Ovary (tissue), 3 donors: Measurements from ENCODE around the gene RBM20.

Experiments
- POLR2A ChIP-seq: fragments of 450-650 bp; IDR thresholded peaks from one replicate; pipeline ENCODE4 v1.6.1; 2017; ENCODE audit warnings: antibody characterized with exemption, mild to moderate bottlenecking, moderate library complexity
- TF ChIP-seq, protein P1 (sequence below), 3 donors: fragments of 450-650 bp in 2 of 3; fragments of 200-600 bp in 1 of 3; IDR thresholded peaks; one replicate each; pipeline versions ENCODE4 v1.5.1 to v1.8.0; 2016 to 2022; ENCODE audit warnings: antibody characterized with exemption in 3 of 3, mild to moderate bottlenecking in 1 of 3
- donor health status: DM: no; HTN: no; CAD: no.

DNA sequence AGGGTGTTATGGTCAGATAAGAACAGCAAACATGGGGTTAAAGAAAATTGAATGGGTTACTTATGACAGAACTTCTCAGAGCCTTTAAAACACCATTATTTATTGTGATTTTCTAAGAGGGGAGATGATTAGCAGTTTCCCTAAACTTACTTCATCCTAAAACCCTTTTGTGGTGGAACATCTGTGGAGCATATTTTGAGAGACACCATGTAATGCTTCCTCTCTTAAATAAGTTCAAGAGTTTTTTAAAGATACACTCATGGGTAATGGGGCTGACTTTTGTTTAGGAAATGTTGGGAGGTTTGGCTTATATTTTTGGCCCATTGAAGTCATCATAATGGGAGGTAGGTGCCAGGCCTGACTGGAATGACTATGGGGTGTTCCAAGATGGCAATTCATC, 219.2 kb downstream of the RBM20 start:
- TF ChIP-seq, protein P1, sequence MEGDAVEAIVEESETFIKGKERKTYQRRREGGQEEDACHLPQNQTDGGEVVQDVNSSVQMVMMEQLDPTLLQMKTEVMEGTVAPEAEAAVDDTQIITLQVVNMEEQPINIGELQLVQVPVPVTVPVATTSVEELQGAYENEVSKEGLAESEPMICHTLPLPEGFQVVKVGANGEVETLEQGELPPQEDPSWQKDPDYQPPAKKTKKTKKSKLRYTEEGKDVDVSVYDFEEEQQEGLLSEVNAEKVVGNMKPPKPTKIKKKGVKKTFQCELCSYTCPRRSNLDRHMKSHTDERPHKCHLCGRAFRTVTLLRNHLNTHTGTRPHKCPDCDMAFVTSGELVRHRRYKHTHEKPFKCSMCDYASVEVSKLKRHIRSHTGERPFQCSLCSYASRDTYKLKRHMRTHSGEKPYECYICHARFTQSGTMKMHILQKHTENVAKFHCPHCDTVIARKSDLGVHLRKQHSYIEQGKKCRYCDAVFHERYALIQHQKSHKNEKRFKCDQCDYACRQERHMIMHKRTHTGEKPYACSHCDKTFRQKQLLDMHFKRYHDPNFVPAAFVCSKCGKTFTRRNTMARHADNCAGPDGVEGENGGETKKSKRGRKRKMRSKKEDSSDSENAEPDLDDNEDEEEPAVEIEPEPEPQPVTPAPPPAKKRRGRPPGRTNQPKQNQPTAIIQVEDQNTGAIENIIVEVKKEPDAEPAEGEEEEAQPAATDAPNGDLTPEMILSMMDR (IDR thresholded peaks at IDR 0.05): no peak
- TF ChIP-seq POLR2A: no peak
